Measurements from ENCODE around the gene ATOSA. TPM values are rescaled to one million over a fixed set of nuclear protein-coding genes. Genes with fewer than 3 reads are reported as not detected.

ATOSA gene
- total RNA-seq, 5 donors from 2014 or later (not counting 1 experiment from before 2014, with no cell fraction given), result 88.2 to 121 (median 96.1) TPM

DNA sequence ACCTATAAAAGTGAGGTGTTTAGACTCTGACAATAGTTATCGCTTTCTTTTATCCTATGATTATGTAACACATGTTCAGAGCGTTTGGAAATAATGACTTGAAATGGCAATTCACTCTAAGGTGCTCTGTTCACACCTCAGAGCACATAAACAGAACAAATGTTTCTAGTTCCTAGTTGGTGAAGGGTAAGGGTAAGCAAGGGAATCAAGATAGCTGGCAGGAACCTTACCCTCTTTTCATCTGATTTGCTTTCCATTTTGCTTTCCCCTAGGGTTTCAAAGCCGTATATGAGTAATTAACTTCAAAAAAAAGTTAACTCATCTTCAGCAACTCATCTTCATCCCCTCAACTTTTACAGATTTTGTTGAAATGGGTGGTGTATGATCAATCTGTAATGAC, 2.3 kb upstream of the ATOSA start:
- H3K27ac ChIP-seq (ENCODE audit: low read length), result no peak overlapping the region

DNA sequence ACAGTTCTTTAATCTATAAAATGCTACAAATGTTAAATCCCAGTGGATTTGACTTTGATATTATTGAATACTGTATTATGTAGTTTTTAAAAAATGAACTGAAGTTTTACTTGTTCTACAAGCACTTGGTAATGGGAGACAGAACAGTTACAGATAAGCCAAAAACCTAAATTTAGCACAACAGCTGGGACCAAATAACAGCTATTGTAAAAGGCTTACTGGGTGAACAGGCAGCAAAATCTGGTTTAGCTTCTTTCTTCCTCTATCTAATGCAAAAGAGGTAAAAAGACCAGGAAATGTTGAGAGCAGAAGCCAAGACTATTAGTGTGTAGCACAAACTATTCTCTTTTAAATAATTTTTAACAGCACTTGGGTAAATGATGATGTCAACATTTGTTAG, 1.6 kb upstream of the ATOSA start:
- Mint-ChIP-seq H3K4me1 (peaks cover 44 to 59% (median 57%) of the 10 kb centered on the region in 3 donors), H3K27ac (peak overlapping the region in 1 of 2 donors; percentile 44), H3K27me3 (no peaks in the 10 kb centered on the region), H3K9me3 (no peaks in the 10 kb centered on the region), H3K36me3 (peaks cover 9% of the 10 kb centered on the region), H3K4me3 (no peak overlapping the region)
- no peak for DNase-seq
- Histone ChIP-seq H3K9me3 (no peaks in the 10 kb centered on the region), H3K27me3 (replicated peaks in 1 of 2; ENCODE audit: control insufficient read depth in 2 of 2, extremely low read depth in 1 of 2, insufficient read depth in 2 of 2, low read length in 1 of 2) (no peaks in the 10 kb centered on the region), H3K27ac (ENCODE audit: low read length) (no peak overlapping the region), H3K4me3 (ENCODE audit: control insufficient read depth in 1 of 2, extremely low read depth in 1 of 2, low read length in 1 of 2) (no peak overlapping the region), H3K36me3 (ENCODE audit: control insufficient read depth in 2 of 2, extremely low read depth in 1 of 2, insufficient read depth in 1 of 2, low read length in 1 of 2) (peaks cover 0 to 2% of the 10 kb centered on the region in 2 donors), H3K4me1 (ENCODE audit: control insufficient read depth in 1 of 2, extremely low read depth in 1 of 2, insufficient read depth in 2 of 2, low read length in 2 of 2) (peaks cover 9 to 37% of the 10 kb centered on the region in 2 experiments)
- ChIA-PET POLR2A (no interaction called here), CTCF (no interaction called here)
- ATAC-seq (replicated peaks in 1 of 4), result no peak

More for the DNA sequence above, 2.3 kb upstream of the ATOSA start:
- Histone ChIP-seq H3K27me3 (replicated peaks in 1 of 2; ENCODE audit: control insufficient read depth in 2 of 2, extremely low read depth in 1 of 2, insufficient read depth in 2 of 2, low read length in 1 of 2) (no peaks in the 10 kb centered on the region), H3K36me3 (ENCODE audit: control insufficient read depth in 2 of 2, extremely low read depth in 1 of 2, insufficient read depth in 1 of 2, low read length in 1 of 2) (no peaks in the 10 kb centered on the region), H3K9me3 (no peaks in the 10 kb centered on the region), H3K4me3 (ENCODE audit: control insufficient read depth in 1 of 2, extremely low read depth in 1 of 2, low read length in 1 of 2) (no peak overlapping the region), H3K4me1 (ENCODE audit: control insufficient read depth in 1 of 2, extremely low read depth in 1 of 2, insufficient read depth in 2 of 2, low read length in 2 of 2) (peaks cover 9 to 35% of the 10 kb centered on the region in 2 experiments)
- ATAC-seq (replicated peaks in 1 of 4), result no peak
- Mint-ChIP-seq H3K27ac (peak overlapping the region; percentile 44 to 77), H3K4me1 (peaks cover 44 to 53% (median 50%) of the 10 kb centered on the region in 3 donors), H3K27me3 (no peaks in the 10 kb centered on the region), H3K9me3 (no peaks in the 10 kb centered on the region), H3K4me3 (no peak overlapping the region), H3K36me3 (peaks cover 3% of the 10 kb centered on the region)
- WGBS (ENCODE audit: insufficient coverage), result no CpG with 5 or more reads among the region's 3 CpGs
- CTCF ChIA-PET, result interaction anchor here in 1 of 2 donors (0.6 kb wide), 1 partner anchor 473 kb away, joined by 3 read pairs; no protein-coding TSS in a partner anchor
- POLR2A ChIA-PET, result interaction anchor here in 1 of 2 donors (1.2 kb wide), 1 partner anchor 16 kb away, joined by 3 read pairs; no protein-coding TSS in a partner anchor
- DNase-seq, result no peak

DNA sequence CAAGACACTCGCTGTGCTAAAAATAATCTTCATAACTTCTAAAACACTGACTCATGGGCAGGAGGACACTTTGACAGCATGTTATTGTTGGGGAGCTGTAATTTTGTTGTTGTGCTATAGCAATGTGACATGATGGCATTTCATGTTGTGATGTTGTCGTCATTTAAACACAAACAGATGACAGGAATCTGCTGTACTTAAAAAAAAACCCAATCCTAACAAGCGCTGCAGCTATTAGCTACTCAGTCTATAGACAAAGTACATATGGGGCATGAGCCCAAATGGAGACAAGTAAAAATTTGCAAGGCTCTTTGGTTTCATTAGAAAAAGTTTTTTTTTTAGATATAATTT, 828 bp upstream of the ATOSA start:
- no CpG with 5 or more reads among the region's 3 CpGs for WGBS (ENCODE audit: insufficient coverage)
- Histone ChIP-seq H3K27ac (ENCODE audit: low read length) (no peak overlapping the region), H3K4me1 (ENCODE audit: control insufficient read depth in 1 of 2, extremely low read depth in 1 of 2, insufficient read depth in 2 of 2, low read length in 2 of 2) (peaks cover 12 to 40% of the 10 kb centered on the region in 2 experiments), H3K9me3 (no peaks in the 10 kb centered on the region), H3K27me3 (replicated peaks in 1 of 2; ENCODE audit: control insufficient read depth in 2 of 2, extremely low read depth in 1 of 2, insufficient read depth in 2 of 2, low read length in 1 of 2) (no peaks in the 10 kb centered on the region), H3K4me3 (ENCODE audit: control insufficient read depth in 1 of 2, extremely low read depth in 1 of 2, low read length in 1 of 2) (no peak overlapping the region), H3K36me3 (ENCODE audit: control insufficient read depth in 2 of 2, extremely low read depth in 1 of 2, insufficient read depth in 1 of 2, low read length in 1 of 2) (peaks cover 0 to 6% of the 10 kb centered on the region in 2 donors)
- peak in 1 of 35 experiments; percentile 13 for DNase-seq
- ChIA-PET POLR2A (interaction anchor here (0.6 to 0.9 kb wide), 3 partner anchors 13 to 150 kb away, joined by 3 to 14 read pairs (median 3); no protein-coding TSS in a partner anchor), CTCF (interaction anchor here in 1 of 2 donors (0.6 kb wide), 1 partner anchor 8 kb away, joined by 3 read pairs; no protein-coding TSS in a partner anchor)
- ATAC-seq (replicated peaks in 1 of 4), result no peak
- H3K27me3 Mint-ChIP-seq, result no peaks in the 10 kb centered on the region
- peak overlapping the region; percentile 23 to 24 for H3K27ac Mint-ChIP-seq
- no peaks in the 10 kb centered on the region for H3K9me3 Mint-ChIP-seq
- H3K4me1 Mint-ChIP-seq, result peaks cover 51 to 65% (median 62%) of the 10 kb centered on the region in 3 donors
- peaks cover 13% of the 10 kb centered on the region for H3K36me3 Mint-ChIP-seq
- H3K4me3 Mint-ChIP-seq, result peak overlapping the region; percentile 55 to 91 (median 70)

DNA sequence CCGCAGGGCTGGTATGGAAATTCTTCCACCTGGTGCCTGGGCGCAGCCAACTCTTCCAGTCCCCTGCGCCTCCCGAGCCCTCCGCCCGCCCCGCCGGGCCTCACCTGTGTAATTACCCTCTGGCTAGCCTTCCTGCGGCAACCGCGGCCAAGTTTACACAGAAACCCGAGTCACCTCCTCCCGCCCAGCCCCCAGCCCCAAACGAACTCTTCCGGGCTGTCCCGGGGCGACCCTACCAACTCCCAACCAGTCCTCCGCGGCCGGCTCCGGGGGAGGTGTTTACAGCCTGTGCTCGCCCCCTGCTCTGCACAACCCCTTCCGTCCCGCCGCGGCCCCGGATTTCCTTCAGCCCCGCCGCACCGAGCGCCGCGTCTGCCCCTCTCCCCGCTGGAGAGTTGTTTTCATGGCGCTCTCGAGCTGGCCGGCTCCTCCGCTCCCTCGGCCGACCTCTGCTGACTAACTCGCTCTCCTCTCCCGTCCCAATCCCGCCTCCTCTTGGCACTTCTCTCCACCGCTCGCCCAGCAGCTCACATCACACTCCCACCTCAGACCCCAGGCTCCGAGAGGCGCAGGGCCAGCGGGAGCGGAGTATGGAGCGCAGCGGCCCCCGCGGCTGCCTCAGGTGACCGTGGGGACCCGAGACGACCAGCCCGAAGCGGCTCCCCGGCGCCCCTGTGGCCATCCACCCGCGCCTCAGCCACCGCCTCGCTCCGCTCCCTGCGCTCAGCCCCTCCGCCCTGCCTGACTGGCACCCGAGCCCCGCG, 538 bp downstream of the ATOSA start:
- no peaks in the 10 kb centered on the region for H3K27me3 ChIP-seq (replicated peaks in 1 of 2; ENCODE audit: control insufficient read depth in 2 of 2, extremely low read depth in 1 of 2, insufficient read depth in 2 of 2, low read length in 1 of 2)
- H3K4me1 ChIP-seq (ENCODE audit: control insufficient read depth in 1 of 2, extremely low read depth in 1 of 2, insufficient read depth in 2 of 2, low read length in 2 of 2), result peaks cover 14 to 47% of the 10 kb centered on the region in 2 experiments
- no peaks in the 10 kb centered on the region for H3K9me3 ChIP-seq
- Mint-ChIP-seq H3K27ac (peak overlapping the region; percentile 99 to 100), H3K4me1 (peaks cover 49 to 63% (median 62%) of the 10 kb centered on the region in 3 donors), H3K4me3 (peak overlapping the region; percentile 91 to 99 (median 99)), H3K27me3 (no peaks in the 10 kb centered on the region), H3K36me3 (peaks cover 15% of the 10 kb centered on the region), H3K9me3 (no peaks in the 10 kb centered on the region)
- POLR2A ChIA-PET, result interaction anchor here in 1 of 2 donors (1.0 to 1.2 kb wide), 2 partner anchors 21 to 26 kb away, joined by 3 to 6 read pairs; no protein-coding TSS in a partner anchor
- peak overlapping the region; percentile 83 to 89 for H3K4me3 ChIP-seq (ENCODE audit: control insufficient read depth in 1 of 2, extremely low read depth in 1 of 2, low read length in 1 of 2)
- H3K36me3 ChIP-seq (ENCODE audit: control insufficient read depth in 2 of 2, extremely low read depth in 1 of 2, insufficient read depth in 1 of 2, low read length in 1 of 2), result peaks cover 0 to 17% of the 10 kb centered on the region in 2 donors
- H3K27ac ChIP-seq (ENCODE audit: low read length), result peak overlapping the region; percentile 89
- CTCF ChIA-PET, result no interaction called here
- peak; percentile 53 to 76 (median 74) for ATAC-seq (replicated peaks in 1 of 4)
- DNase-seq, result peak; percentile 29 to 73 (median 56)
- under 1% methylated on average over 67 of the region's 70 CpGs for WGBS (ENCODE audit: insufficient coverage)

DNA sequence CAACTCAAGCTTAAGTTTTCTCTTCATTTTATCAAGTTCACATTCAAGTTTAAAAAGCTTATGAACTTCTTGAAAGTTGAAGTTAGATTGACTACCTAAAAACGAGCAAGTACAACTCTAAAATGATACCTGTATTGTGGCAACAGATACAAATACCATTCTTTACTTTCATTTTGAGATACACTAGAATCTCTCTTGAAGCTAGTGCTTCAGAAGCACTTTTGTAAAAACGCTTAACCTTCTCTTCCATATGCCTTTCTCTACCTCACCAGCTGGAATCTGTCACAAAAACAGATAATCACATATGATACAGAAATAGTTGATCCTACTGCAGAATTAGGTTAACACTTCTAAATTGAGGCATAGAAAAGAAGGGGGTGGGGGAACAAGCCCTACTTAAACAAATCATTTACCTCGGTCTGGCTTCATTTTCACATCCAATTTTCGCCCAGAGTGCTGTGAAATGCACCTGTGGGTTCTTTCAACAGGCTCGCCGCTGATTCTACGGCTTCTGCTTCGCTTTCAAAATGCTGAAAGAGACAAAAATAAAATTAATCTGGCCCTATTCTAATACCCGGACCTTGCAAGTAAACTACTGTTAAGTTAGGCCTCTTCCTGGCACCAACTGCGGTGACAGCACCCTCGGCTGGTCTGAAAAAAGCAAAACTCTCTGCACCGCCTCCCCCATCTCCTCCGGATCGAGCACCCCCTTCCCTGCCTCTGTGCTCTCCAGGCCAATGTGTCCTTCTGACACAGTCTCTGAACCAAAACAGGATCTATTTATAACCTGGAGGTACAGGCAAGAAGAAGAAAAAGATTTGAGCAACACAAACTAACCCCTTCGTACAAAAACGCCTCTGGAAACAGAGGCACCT, 1.4 kb downstream of the ATOSA start:
- peak overlapping the region; percentile 83 to 89 for H3K4me3 ChIP-seq (ENCODE audit: control insufficient read depth in 1 of 2, extremely low read depth in 1 of 2, low read length in 1 of 2)
- H3K27ac ChIP-seq (ENCODE audit: low read length), result peak overlapping the region; percentile 89
- Mint-ChIP-seq H3K9me3 (no peaks in the 10 kb centered on the region), H3K27ac (peak overlapping the region; percentile 99 to 100), H3K4me3 (peak overlapping the region; percentile 91 to 99 (median 99)), H3K27me3 (no peaks in the 10 kb centered on the region), H3K4me1 (peaks cover 50 to 63% (median 62%) of the 10 kb centered on the region in 3 donors), H3K36me3 (peaks cover 23% of the 10 kb centered on the region)
- H3K9me3 ChIP-seq, result no peaks in the 10 kb centered on the region
- POLR2A ChIA-PET, result interaction anchor here (0.5 to 1.2 kb wide), 7 partner anchors 11 to 650 kb away, joined by 3 to 7 read pairs (median 4); no protein-coding TSS in a partner anchor
- H3K27me3 ChIP-seq (replicated peaks in 1 of 2; ENCODE audit: control insufficient read depth in 2 of 2, extremely low read depth in 1 of 2, insufficient read depth in 2 of 2, low read length in 1 of 2), result no peaks in the 10 kb centered on the region
- WGBS (ENCODE audit: insufficient coverage), result 0% methylated on average over 13 of the region's 16 CpGs
- CTCF ChIA-PET, result interaction anchor here (0.5 to 1.7 kb wide), 5 partner anchors 22 to 347 kb away, joined by 3 to 9 read pairs (median 3); no protein-coding TSS in a partner anchor
- DNase-seq (peak; percentile 20 to 76 (median 56)), ATAC-seq (replicated peaks in 1 of 4) (peak; percentile 52 to 59 (median 55))
- peaks cover 10 to 38% of the 10 kb centered on the region in 2 experiments for H3K4me1 ChIP-seq (ENCODE audit: control insufficient read depth in 1 of 2, extremely low read depth in 1 of 2, insufficient read depth in 2 of 2, low read length in 2 of 2)
- H3K36me3 ChIP-seq (ENCODE audit: control insufficient read depth in 2 of 2, extremely low read depth in 1 of 2, insufficient read depth in 1 of 2, low read length in 1 of 2), result peaks cover 0 to 25% of the 10 kb centered on the region in 2 donors

All from T-cell (primary cell).